Right cardiac atrium (tissue), 5 donors: Measurements from ENCODE around the gene ARHGAP5. TPM values are rescaled to one million over a fixed set of nuclear protein-coding genes. Genes with fewer than 3 reads are reported as not detected.
"Not testable (repeated sequence)": the region's sequence is repeated elsewhere in the genome, so short reads cannot be mapped to it uniquely, and the experiment has no call there.

Source experiments
- ATAC-seq, 2 donors: fragments of 200-7000 bp; cut with Tn5 transposase; one replicate each; pipeline versions ENCODE4 v1.8.0 to v1.9.1; 2020; ENCODE audit warnings: moderate library complexity in 2 of 2, mild to moderate bottlenecking in 1 of 2
- DNase-seq, 3 donors: peaks; one replicate each; pipeline ENCODE4 v3.0.0-alpha.2; 2020
- H3K27ac ChIP-seq: one replicate; pipeline ENCODE4 v1.5.1; 2013; ENCODE audit warnings: mild to moderate bottlenecking, low read length, control low read depth, moderate library complexity
- H3K27me3 ChIP-seq: one replicate; pipeline ENCODE4 v1.6.1; 2013; ENCODE audit not compliant: control insufficient read depth, insufficient read depth
- H3K4me1 ChIP-seq: one replicate; pipeline ENCODE4 v1.6.1; 2013; ENCODE audit warnings: low read length; ENCODE audit not compliant: control insufficient read depth, insufficient read depth
- H3K4me3 ChIP-seq: one replicate; pipeline ENCODE4 v1.5.1; 2013; ENCODE audit warnings: low read length, control low read depth
- H3K9me3 ChIP-seq: one replicate; pipeline ENCODE4 v1.6.1; 2013; ENCODE audit warnings: low read length; ENCODE audit not compliant: control insufficient read depth
- WGBS: extraction: QIAGEN DNeasy Blood & Tissue Kit; methylation state at CpG from one replicate; pipeline ENCODE4 v1.1.7; 2013; 5-methylcytosine and 5-hydroxymethylcytosine counted together
- intact Hi-C, 4 donors: fragments of 100-400 bp; cut with DNase I; formaldehyde crosslinking; loops; one replicate each; pipeline versions ENCODE4 v1.11.0 to v1.14.0; 2022 to 2023
- polyA plus RNA-seq: library from polyadenylated mRNA; stranded (reverse); fragments of 200-250 nt; gene quantifications from one replicate; pipeline ENCODE4 v1.2.3, GENCODE V29; 2013
- total RNA-seq, 4 donors: library from RNA; stranded (reverse); fragmentation: NEBNext Ultra II Directional; extraction: Animal tissue kit (Norgen Biotek cat#: 25700); gene quantifications; one replicate each; pipeline ENCODE4 v1.2.1, GENCODE V29; 2021
- donor health status: healthy with polysubstance abuse.
- donor health status: DM: no; HTN: yes; CAD: no.
- donor health status: DM: no; HTN: no; CAD: no.
- donor health status: DM: no; HTN: yes; CAD: no; lungs with severe emphysema.
- donor health status: DM: yes; HTN: yes; CAD: no.

Gene ARHGAP5
- total and polyA plus RNA-seq, 5 donors = 28.0 to 255 (median 229) TPM

DNA sequence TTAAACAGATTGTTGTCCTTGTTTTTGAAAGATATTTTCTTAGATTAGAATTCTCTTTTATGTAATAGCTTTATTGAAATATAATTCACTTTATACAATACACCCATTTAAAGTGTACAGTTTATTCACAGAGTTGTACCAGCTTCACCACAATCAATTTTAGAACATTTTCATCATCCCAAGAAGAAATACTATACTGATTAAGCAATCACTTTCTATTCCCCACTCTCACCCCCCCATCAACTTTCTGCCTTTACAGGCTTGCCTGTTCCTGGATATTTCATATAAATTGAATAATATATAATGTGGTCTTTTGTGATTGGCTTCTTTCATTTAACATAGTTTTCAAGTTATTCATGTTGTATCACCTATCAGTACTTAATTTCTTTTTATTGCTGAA lies 44.4 kb downstream of the ARHGAP5 start:
- Histone ChIP-seq H3K27me3 (no peaks in the 10 kb centered on the region), H3K9me3 (no peaks in the 10 kb centered on the region), H3K4me3 (no peak overlapping the region), H3K27ac (no peak overlapping the region), H3K4me1 (peaks cover 3% of the 10 kb centered on the region)
- no peak for DNase-seq
- no peak for ATAC-seq
- intact Hi-C loops = no loop called here

- H3K27ac ChIP-seq = no peak overlapping the region
These were observed 44.8 kb downstream of the ARHGAP5 start for GRCh38 chr14:32121948-32122347.

DNA sequence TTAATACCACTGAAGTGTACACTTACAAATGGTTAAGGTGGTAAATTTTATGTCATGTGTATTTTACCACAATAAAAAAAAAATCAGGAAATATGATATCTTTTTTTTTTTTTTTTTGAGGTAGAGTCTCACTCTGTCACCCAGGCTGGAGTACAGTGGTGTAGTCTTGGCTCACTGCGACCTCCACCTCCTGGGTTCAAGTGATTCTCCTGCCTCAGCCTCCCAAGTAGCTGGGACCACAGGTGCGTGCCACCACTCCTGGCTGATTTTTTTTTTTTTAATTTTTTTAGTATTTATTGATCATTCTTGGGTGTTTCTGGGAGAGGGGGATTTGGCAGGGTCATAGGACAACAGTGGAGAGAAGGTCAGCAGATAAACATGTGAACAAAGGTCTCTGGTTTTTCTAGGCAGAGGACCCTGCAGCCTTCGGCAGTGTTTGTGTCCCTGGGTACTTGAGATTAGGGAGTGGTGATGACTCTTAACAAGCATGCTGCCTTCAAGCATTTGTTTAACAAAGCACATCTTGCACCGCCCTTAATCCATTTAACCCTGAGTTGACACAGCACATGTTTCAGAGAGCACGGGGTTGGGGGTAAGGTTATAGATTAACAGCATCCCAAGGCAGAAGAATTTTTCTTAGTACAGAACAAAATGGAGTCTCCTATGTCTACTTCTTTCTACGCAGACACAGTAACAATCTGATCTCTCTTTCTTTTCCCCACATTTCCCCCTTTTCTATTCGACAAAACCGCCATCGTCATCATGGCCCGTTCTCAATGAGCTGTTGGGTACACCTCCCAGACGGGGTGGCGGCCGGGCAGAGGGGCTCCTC lies 50.0 kb downstream of the ARHGAP5 start:
- intact Hi-C loops, H3K27me3 ChIP-seq, H3K27ac ChIP-seq, DNase-seq, H3K4me3 ChIP-seq, ATAC-seq, H3K9me3 ChIP-seq, H3K4me1 ChIP-seq: not testable (repeated sequence)
- WGBS = 93% methylated on average over 6 of the region's 13 CpGs

More at GRCh38 chr14:32121948-32122347, 44.8 kb downstream of the ARHGAP5 start:
- no peaks in the 10 kb centered on the region for H3K27me3 ChIP-seq
- no peaks in the 10 kb centered on the region for H3K9me3 ChIP-seq
- ATAC-seq (no peak), DNase-seq (no peak)
- WGBS = 99% methylated on average over 1 of the region's 1 CpG
- H3K4me3 ChIP-seq = no peak overlapping the region
- peaks cover 3% of the 10 kb centered on the region for H3K4me1 ChIP-seq
- intact Hi-C loops = no loop called here

- ATAC-seq = peak; percentile 54 to 74
- H3K4me1 ChIP-seq, H3K9me3 ChIP-seq, H3K27ac ChIP-seq, H3K4me3 ChIP-seq, intact Hi-C loops, H3K27me3 ChIP-seq: not testable (repeated sequence)
- DNase-seq = peak in 2 of 3 donors; percentile 47 to 52
- 96% methylated on average over 57 of the region's 57 CpGs for WGBS
These were observed 50.9 kb downstream of the ARHGAP5 start for GRCh38 chr14:32127731-32128654.

- Histone ChIP-seq H3K27ac (no peak overlapping the region), H3K4me3 (no peak overlapping the region), H3K9me3 (no peaks in the 10 kb centered on the region), H3K4me1 (peaks cover 5% of the 10 kb centered on the region), H3K27me3 (no peaks in the 10 kb centered on the region)
- intact Hi-C loops = no loop called here
- WGBS = 86% methylated on average over 1 of the region's 1 CpG
- ATAC-seq (no peak), DNase-seq (no peak)
These were observed 51.6 kb downstream of the ARHGAP5 start for GRCh38 chr14:32128703-32129102.

- intact Hi-C loops = no loop called here
- WGBS = 62% methylated on average over 2 of the region's 2 CpGs
- Histone ChIP-seq H3K27me3 (no peaks in the 10 kb centered on the region), H3K9me3 (no peaks in the 10 kb centered on the region), H3K4me1 (peaks cover 5% of the 10 kb centered on the region), H3K27ac (no peak overlapping the region), H3K4me3 (no peak overlapping the region)
- DNase-seq (no peak), ATAC-seq (no peak)
These were observed 52.0 kb downstream of the ARHGAP5 start for GRCh38 chr14:32129124-32129523.

GRCh38 chr14:32131689-32132088 lies 54.6 kb downstream of the ARHGAP5 start:
- H3K4me1 ChIP-seq, DNase-seq, ATAC-seq, H3K27me3 ChIP-seq, H3K9me3 ChIP-seq, H3K4me3 ChIP-seq, intact Hi-C loops, H3K27ac ChIP-seq: not testable (repeated sequence)
- over 99% methylated on average over 5 of the region's 5 CpGs for WGBS

DNA sequence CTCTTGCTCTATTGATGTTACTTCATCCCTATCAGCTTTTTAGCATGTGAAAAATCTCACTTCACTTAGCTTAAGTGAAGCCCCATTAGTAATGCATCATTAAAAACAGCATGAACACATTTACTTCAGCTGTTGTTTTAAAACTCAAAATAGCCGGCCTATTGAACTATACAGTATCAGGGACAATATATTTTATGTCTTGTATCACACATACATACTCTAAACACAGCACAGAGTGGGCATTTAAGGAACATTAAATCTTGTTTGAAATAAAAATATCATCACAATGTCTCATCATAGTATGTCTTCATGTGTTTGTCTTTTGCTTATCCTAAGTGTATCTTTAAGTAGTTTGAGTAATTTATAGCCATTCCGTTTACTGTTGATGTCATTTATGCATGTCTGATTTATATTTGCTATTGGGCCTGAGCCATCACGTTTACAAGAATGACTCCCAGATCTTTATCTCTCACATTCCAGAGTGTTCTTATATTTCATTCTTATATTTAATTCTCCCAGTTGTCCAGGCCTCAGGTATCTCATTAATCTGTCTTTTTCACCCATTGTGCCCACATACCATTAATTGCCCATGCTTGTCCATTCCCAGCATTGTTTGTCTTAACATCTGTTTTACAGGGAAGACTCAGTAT lies 57.5 kb downstream of the ARHGAP5 start:
- DNase-seq = no peak
- Histone ChIP-seq H3K4me1 (peaks cover 2% of the 10 kb centered on the region), H3K27ac (no peak overlapping the region), H3K4me3 (no peak overlapping the region), H3K27me3 (no peaks in the 10 kb centered on the region), H3K9me3 (no peaks in the 10 kb centered on the region)
- WGBS = 55% methylated on average over 3 of the region's 3 CpGs
- intact Hi-C loops = no loop called here
- ATAC-seq = no peak

DNA sequence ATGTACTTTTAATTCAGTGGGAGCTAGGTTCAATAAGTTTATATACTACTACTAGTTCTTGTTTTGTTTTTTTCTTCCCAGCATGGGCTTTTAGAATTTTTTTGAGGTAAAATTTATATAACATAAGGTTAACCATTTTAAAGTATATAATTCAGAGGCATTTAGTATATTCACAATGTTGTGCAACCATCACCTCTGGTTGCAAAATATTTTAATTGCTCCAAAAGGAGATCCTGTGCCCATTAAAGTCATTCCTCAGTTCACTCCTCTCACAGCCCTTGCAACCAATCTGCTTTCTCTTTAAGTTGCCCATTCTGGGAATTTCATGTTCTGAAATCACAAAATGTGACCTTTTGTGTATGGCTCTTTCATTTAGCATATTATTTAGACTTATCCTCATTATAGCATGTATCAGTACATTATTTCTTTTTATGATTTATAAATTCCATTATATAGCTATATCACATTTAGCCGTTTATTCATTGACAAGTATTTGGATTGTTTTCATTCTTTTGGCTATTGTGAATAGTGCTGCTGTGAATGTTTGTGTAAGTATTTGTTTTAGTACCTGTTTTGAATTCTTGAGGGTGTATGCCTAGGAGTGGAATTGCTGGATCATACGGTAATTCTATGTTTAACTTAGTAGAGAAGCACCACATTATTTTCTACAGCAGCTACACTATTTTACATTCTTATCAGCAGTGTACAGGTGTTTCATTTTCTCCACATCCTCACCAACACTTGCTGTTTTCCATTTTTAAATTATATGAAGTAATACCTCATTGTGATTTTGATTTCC lies 59.1 kb downstream of the ARHGAP5 start:
- intact Hi-C loops = no loop called here
- H3K9me3 ChIP-seq = no peaks in the 10 kb centered on the region

GRCh38 chr14:32137313-32137712 lies 60.2 kb downstream of the ARHGAP5 start:
- Histone ChIP-seq H3K4me1 (no peaks in the 10 kb centered on the region), H3K27me3 (no peaks in the 10 kb centered on the region), H3K9me3 (no peaks in the 10 kb centered on the region), H3K27ac (no peak overlapping the region), H3K4me3 (no peak overlapping the region)
- no peak for DNase-seq
- ATAC-seq = no peak
- WGBS = 97% methylated on average over 4 of the region's 4 CpGs
- intact Hi-C loops = no loop called here

More for the DNA sequence above, 59.1 kb downstream of the ARHGAP5 start:
- H3K27ac ChIP-seq = no peak overlapping the region
- ATAC-seq (no peak), DNase-seq (no peak)
- no peak overlapping the region for H3K4me3 ChIP-seq
- WGBS = 87% methylated on average over 2 of the region's 2 CpGs
- H3K27me3 ChIP-seq = no peaks in the 10 kb centered on the region
- H3K4me1 ChIP-seq = no peaks in the 10 kb centered on the region
